ENCODE measurements around the gene PIP5K1C. TPM values are rescaled to one million over a fixed set of nuclear protein-coding genes. Genes with fewer than 3 reads are reported as not detected.
A peak's percentile ranks its signal among the peaks of the same experiment; 100 is the strongest.

Gene PIP5K1C
- total RNA-seq, 1 donor from 2014 or later: 8.6 TPM

- Histone ChIP-seq H3K27ac (no peak overlapping the region), H3K9ac (no peak overlapping the region), H3K4me2 (no peak overlapping the region), H3K4me1 (peaks cover 8% of the 10 kb centered on the region), H2AFZ (replicated peaks) (no peak overlapping the region), H3K4me3 (no peak overlapping the region), H3K9me3 (ENCODE audit: low read depth) (no peaks in the 10 kb centered on the region), H3K27me3 (no peaks in the 10 kb centered on the region), H4K20me1 (ENCODE audit: low read depth) (peaks cover 30% of the 10 kb centered on the region), H3F3A (ENCODE audit: low read depth) (peaks cover 3% of the 10 kb centered on the region), H3K79me2 (ENCODE audit: low read depth) (peaks cover 21% of the 10 kb centered on the region), H3K36me3 (no peaks in the 10 kb centered on the region)
- Mint-ChIP-seq H3K9me3 (no peaks in the 10 kb centered on the region), H3K4me1 (peaks cover 21% of the 10 kb centered on the region), H3K36me3 (peaks cover 2% of the 10 kb centered on the region), H3K4me3 (peak overlapping the region; percentile 56), H3K27ac (no peak overlapping the region), H3K27me3 (ENCODE audit: insufficient read depth, low read depth) (no peaks in the 10 kb centered on the region)
- DNase-seq (ENCODE audit: low spot score): no peak
- TF ChIP-seq EZH2 (IDR thresholded peaks at IDR 0.05) (no peak), EZH2phosphoT487 (IDR thresholded peaks at IDR 0.05) (no peak), CTCF (IDR thresholded peaks at IDR 0.05) (no peak)
These were observed 78.0 kb downstream of the PIP5K1C start for GRCh38 chr19:3622224-3622623.

GRCh38 chr19:3621689-3622088, 78.6 kb downstream of the PIP5K1C start:
- H3K4me2 ChIP-seq: no peak overlapping the region
- TF ChIP-seq EZH2 (IDR thresholded peaks at IDR 0.05) (no peak), CTCF (IDR thresholded peaks at IDR 0.05) (no peak), EZH2phosphoT487 (IDR thresholded peaks at IDR 0.05) (no peak)
- no peaks in the 10 kb centered on the region for H3K27me3 ChIP-seq
- no peaks in the 10 kb centered on the region for H3K9me3 ChIP-seq (ENCODE audit: low read depth)
- peaks cover 21% of the 10 kb centered on the region for H3K79me2 ChIP-seq (ENCODE audit: low read depth)
- Mint-ChIP-seq H3K27ac (no peak overlapping the region), H3K36me3 (peaks cover 2% of the 10 kb centered on the region), H3K4me3 (no peak overlapping the region), H3K4me1 (peaks cover 18% of the 10 kb centered on the region), H3K27me3 (ENCODE audit: insufficient read depth, low read depth) (no peaks in the 10 kb centered on the region), H3K9me3 (no peaks in the 10 kb centered on the region)
- peaks cover 3% of the 10 kb centered on the region for H3F3A ChIP-seq (ENCODE audit: low read depth)
- DNase-seq (ENCODE audit: low spot score): no peak
- H3K9ac ChIP-seq: no peak overlapping the region
- H3K4me3 ChIP-seq: no peak overlapping the region
- peaks cover 8% of the 10 kb centered on the region for H3K4me1 ChIP-seq
- no peak overlapping the region for H3K27ac ChIP-seq
- H3K36me3 ChIP-seq: no peaks in the 10 kb centered on the region
- no peak overlapping the region for H2AFZ ChIP-seq (replicated peaks)
- peaks cover 30% of the 10 kb centered on the region for H4K20me1 ChIP-seq (ENCODE audit: low read depth)

GRCh38 chr19:3620817-3621547, 79.3 kb downstream of the PIP5K1C start:
- no peaks in the 10 kb centered on the region for H3K27me3 Mint-ChIP-seq (ENCODE audit: insufficient read depth, low read depth)
- peaks cover 8% of the 10 kb centered on the region for H3K4me1 ChIP-seq
- H3K27ac ChIP-seq: no peak overlapping the region
- peaks cover 25% of the 10 kb centered on the region for H4K20me1 ChIP-seq (ENCODE audit: low read depth)
- no peak overlapping the region for H2AFZ ChIP-seq (replicated peaks)
- H3K4me3 Mint-ChIP-seq: no peak overlapping the region
- H3K27me3 ChIP-seq: no peaks in the 10 kb centered on the region
- peaks cover 16% of the 10 kb centered on the region for H3K79me2 ChIP-seq (ENCODE audit: low read depth)
- no peak overlapping the region for H3K4me2 ChIP-seq
- H3K4me3 ChIP-seq: no peak overlapping the region
- peaks cover 3% of the 10 kb centered on the region for H3F3A ChIP-seq (ENCODE audit: low read depth)
- no peak overlapping the region for H3K9ac ChIP-seq
- TF ChIP-seq EZH2phosphoT487 (IDR thresholded peaks at IDR 0.05): no peak
- TF ChIP-seq EZH2 (IDR thresholded peaks at IDR 0.05): no peak
- TF ChIP-seq CTCF (IDR thresholded peaks at IDR 0.05): no peak
- H3K9me3 ChIP-seq (ENCODE audit: low read depth): no peaks in the 10 kb centered on the region
- no peak overlapping the region for H3K27ac Mint-ChIP-seq
- no peak for DNase-seq (ENCODE audit: low spot score)
- peaks cover 2% of the 10 kb centered on the region for H3K36me3 Mint-ChIP-seq
- H3K9me3 Mint-ChIP-seq: no peaks in the 10 kb centered on the region
- no peaks in the 10 kb centered on the region for H3K36me3 ChIP-seq
- peaks cover 15% of the 10 kb centered on the region for H3K4me1 Mint-ChIP-seq
